GM21390 (cell line): Measurements from ENCODE around the gene PKP2.
A peak's percentile ranks its signal among the peaks of the same experiment; 100 is the strongest.

ENCODE experiments used
- ATAC-seq: cut with Tn5 transposase; IDR thresholded peaks from one replicate; pipeline ENCODE4 v1.9.1; 2021; ENCODE audit not compliant: unreplicated experiment

Gene PKP2

DNA sequence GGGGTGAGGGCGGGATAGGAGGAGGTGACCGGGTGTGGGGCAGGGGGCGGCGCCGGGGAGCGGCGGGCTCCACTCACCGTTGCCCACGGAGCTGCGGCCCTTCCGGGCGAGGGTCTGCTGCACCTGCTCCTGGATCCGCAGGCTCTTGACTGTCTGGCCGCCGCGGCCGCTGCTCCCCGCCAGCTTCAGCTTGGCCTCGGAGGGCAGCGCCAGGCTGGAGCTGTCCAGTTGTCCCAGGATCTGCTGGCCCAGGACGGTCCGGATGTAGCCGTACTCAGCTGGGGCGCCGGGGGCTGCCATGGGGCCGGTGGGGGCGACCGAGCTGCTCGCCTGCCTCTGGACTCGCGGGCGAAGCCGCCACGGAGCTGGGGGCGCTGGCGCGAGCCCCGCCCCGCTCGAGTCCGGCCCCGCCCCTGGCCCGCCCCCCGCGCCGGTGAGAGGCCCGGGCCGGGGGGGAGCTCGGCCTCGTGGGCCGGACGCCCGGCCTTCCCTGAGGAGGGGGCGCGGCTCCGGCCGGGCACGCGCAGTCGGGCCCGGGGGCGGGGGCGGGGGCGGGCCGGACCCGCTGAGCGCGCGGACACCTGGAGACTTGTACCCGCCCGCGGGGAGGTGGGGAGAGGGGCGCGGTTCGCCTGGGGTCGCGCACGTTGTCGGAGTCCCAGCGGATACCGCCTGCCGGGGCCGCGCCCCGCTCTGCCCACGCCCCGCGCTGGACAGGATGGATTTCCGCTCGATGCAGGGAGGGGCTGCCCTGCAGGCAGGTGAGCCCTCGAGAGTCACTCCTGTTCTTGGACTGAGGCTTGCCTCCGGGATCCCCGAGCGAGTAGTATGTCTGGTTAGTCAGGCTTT lies at the start of gene PKP2:
PKP2 (minus strand) TSS at position 346 of the 849 bp plus-strand sequence; CDS start at position 300, 46 bp downstream.
- peak; percentile 70 for ATAC-seq

- ATAC-seq: no peak
These were observed 47.6 kb upstream of the PKP2 start for GRCh38 chr12:32944195-32944594.

- no peak for ATAC-seq
These were observed 43.2 kb upstream of the PKP2 start for GRCh38 chr12:32939801-32940200.

- no peak for ATAC-seq
These were observed 30.4 kb upstream of the PKP2 start for GRCh38 chr12:32926963-32927362.

GRCh38 chr12:32926356-32926755 lies 29.8 kb upstream of the PKP2 start:
- ATAC-seq: no peak

- no peak for ATAC-seq
These were observed 26.1 kb upstream of the PKP2 start for GRCh38 chr12:32922546-32923297.

DNA sequence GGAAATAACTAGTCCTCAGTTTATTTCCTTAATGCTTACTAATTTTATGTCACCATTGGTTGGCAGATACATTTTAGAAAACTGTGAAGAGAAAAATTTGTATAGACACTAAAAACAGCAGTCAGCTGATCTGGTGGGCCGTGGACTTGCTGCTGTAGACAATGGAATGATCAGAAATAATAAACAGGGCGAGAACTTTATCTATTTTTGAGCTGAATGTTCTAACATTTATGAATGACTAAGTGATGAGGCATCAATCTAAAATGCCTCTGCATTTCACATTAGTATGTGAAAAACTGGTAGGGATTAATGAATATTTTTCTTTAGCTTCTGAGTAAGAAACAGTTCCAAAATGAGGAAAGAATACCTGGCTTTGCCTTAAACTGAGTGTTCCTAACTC lies 24.8 kb upstream of the PKP2 start:
- ATAC-seq: no peak

GRCh38 chr12:32920506-32921085 lies 24.0 kb upstream of the PKP2 start:
- no peak for ATAC-seq

DNA sequence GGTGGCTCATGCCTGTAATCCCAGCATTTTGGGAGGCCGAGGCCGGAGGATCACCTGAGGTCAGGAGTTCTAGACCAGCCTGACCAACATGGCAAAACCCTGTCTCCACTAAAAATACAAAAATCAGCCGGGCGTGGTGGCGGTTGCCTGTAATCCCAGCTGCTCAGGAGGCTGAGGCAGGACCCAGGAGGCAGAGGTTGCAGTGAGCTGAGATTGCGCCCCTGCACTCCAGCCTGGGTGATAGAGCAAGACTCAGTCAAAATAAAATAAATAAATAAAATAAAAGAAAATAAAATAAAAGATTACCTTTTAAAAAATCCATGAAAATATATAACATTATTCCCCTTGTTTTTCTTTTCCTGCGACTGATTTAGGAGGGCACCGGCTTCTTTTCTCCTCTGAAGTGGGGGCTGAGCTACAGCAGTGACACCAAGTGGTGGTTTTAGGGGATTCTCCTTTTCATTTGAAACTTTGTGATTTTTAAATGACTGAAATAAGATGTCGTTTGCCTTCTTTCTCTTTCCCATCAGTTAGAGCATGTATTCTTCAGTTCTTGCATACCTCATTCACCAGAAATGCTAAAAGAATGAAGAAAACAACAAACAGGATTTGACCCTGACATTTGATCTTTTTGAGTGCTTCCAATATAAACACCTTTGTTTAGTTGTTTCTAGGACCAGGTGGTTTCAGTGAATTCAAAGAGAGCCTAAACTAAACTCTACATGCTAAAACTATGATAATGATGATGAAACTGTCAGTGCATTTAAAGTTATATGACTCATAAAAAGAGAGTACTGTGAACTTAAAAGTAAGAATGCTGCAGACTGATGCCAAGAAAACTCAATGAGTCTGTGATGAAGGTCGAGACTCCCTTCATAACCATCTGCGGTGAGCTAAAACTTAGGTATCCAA lies 22.6 kb upstream of the PKP2 start:
- ATAC-seq: peak; percentile 51

DNA sequence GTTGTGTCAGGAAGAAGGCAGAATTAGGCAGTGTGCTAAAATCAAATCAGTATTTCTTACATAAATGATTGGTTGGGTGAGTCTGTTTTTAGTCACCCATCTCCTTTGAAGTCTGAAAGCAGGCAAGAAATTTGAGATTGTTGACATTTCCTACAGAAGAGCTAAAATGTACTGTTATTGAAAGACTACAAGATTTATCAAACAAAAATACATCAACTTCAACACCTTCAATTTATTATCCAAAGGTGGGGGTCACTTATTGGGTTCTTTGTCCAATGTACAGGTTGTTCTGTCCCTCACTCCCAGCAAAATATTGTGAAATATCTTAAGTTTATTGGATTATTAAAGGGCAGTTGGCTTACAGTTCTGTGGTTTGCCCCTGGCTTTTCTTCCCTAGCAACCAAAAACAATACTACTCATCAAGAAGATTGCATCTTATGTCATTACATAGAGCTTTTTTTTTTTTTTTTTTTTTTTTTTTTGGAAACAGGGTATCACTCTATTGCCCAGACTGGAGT lies 20.6 kb upstream of the PKP2 start:
- ATAC-seq: no peak

GRCh38 chr12:32907898-32908476 lies 11.4 kb upstream of the PKP2 start:
- no peak for ATAC-seq

GRCh38 chr12:32907166-32907565 lies 10.6 kb upstream of the PKP2 start:
- ATAC-seq: no peak

DNA sequence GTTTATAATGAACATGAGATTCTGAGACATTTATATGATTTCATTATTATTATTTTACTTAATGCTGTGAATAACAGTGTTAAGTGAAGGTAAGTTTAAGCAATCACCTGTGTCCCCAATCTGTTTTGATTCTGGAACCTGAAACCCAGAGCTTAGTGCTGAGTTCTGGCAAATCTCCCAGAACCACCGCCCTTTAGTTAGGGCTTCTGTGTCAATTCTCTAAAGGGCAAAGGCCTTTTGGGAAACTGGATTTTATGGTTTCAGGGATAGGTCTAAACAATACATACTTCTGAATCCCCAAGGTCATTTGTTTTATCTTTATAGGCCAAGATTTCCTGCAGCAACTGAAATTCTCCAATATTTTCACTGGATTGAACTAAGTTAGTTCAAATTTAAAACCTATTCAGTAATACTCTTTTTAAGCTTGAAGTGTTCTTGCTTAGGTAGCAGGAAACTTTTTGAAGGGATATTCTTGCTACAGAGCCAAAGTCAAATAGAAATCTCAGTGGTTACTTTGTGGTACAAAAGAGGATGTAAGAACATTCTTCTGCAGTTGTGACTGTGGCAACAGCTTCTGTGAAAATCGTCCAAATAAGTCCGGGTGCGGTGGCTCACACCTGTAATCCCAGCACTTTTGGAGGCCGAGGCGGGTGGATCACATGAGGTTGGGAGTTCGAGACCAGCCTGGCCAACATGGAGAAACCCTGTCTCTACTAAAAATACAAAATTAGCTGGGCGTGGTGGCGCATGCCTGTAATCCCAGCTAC lies 10.0 kb upstream of the PKP2 start:
- peak; percentile 98 for ATAC-seq

DNA sequence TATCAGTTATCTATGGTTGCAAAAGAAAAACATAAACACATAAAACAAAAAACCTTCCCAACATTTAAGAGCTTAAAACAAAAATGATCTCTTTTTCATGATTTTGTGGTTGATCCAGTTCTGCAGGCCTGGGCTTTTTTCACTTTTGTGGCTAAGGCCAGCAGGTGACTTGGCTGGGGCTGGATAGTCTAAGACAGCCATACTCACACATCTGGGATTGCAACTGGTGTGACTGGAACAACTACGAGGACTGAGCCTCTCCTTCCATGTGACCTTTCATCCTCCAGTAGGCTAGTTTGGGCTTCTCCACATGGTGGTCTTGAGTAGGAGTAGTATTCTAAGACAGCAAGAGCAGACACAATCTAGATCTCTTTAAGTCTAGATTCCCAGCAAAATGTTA lies 7.2 kb upstream of the PKP2 start:
- ATAC-seq: no peak

DNA sequence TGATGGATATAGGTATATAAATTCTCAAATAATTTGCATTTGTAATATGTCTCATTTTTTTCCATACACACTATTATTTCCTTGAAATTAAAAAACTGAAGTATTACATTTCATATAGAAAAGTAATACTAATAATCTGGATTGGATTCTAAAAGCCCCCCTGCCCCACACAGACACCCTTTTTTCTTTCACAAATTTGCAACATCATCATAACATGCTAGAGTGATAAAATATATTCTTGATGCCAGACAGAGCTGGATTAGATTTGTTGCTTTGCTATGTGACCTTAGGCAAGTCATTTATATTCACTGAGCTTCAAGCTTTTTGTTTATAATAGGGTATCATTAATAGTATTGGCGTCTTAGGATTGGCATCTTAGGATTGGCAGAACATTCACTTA lies 6.7 kb upstream of the PKP2 start:
- no peak for ATAC-seq

- no peak for ATAC-seq
These were observed 5.9 kb upstream of the PKP2 start for GRCh38 chr12:32902287-32902997.

DNA sequence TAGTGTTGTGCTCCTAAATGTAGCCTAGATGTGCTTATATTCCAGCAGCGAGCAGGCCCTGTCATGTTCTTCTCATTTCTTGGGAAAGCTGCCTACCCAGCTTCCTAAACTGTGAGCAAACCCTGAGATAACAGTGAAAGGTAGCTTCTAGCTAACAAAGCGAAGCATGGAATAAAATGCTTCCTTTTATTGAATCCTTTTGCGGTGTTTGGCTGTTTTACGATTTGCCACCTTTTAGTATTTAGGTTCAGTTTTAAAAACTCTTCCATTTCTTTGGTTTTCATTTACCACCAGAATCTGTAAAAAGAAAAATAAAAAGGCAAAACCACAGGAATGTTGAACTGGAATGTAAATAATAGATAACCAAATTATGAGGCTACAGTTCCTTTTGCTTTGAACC lies 5.0 kb upstream of the PKP2 start:
- no peak for ATAC-seq

- ATAC-seq: no peak
These were observed 1.4 kb upstream of the PKP2 start for GRCh38 chr12:32897687-32898573.
